Measurements from ENCODE around the gene ATP8A1. TPM values are rescaled to one million over a fixed set of nuclear protein-coding genes. Genes with fewer than 3 reads are reported as not detected.

ATP8A1 gene
- total and polyA plus RNA-seq, 2 of the 8 experiments (the other 6 are each of a cell fraction or from before 2014, with no cell fraction given): 3.7 to 14.9 TPM

DNA sequence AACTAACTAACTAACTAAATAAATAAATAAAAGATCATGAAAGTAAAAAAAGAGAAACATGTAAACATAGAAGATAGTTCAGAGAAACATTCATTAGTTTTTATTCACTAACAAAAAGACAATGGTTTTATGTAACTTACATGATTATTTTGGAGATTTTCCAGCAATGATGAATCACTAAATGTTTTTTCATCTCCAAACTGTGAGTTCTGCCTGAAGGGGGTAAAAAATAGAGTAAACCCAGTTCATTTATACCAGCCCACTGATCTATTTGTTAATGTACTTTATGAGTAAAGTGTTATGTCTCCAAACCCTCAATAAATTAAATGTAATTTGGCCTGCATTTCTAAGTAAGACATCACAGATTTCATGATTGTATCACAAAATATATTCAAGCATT is 101.1 kb downstream of the ATP8A1 start:
- H3K23ac ChIP-seq (ENCODE audit: insufficient read length): no peak overlapping the region
- H4K20me1 ChIP-seq (replicated peaks in 1 of 2; ENCODE audit: control insufficient read depth in 1 of 2, insufficient read depth in 2 of 2, low read length in 2 of 2): no peaks in the 10 kb centered on the region
- no peak overlapping the region for H3K4ac ChIP-seq (replicated peaks; ENCODE audit: insufficient read length, low read depth, low read length)
- H4K8ac ChIP-seq (ENCODE audit: extremely low read depth, insufficient read depth, low read length): no peak overlapping the region
- no peak overlapping the region for H2BK5ac ChIP-seq (ENCODE audit: low read depth, low read length)
- no peaks in the 10 kb centered on the region for H3K36me3 ChIP-seq (ENCODE audit: control insufficient read depth in 2 of 4, insufficient read depth in 4 of 4, low read length in 3 of 4)
- no peak overlapping the region for H3K4me3 ChIP-seq (ENCODE audit: extremely low read depth in 1 of 4, insufficient read depth in 2 of 4, low read depth in 3 of 4, low read length in 4 of 4)
- no peak overlapping the region for H3K56ac ChIP-seq (replicated peaks; ENCODE audit: insufficient read length, low read depth, low read length)
- no peak overlapping the region for H2BK120ac ChIP-seq (replicated peaks; ENCODE audit: low read depth, low read length)
- no peak overlapping the region for H2BK12ac ChIP-seq (ENCODE audit: low read depth, low read length)
- POLR2A ChIA-PET (ENCODE audit: partially characterized antibody): no interaction called here
- H2BK20ac ChIP-seq (ENCODE audit: low read length): no peak overlapping the region
- no peak overlapping the region for H2AK5ac ChIP-seq (ENCODE audit: low read depth, low read length)
- H4K5ac ChIP-seq (ENCODE audit: insufficient read length, low read depth, low read length): no peak overlapping the region
- H2BK15ac ChIP-seq (ENCODE audit: low read length): no peak overlapping the region
- H4K91ac ChIP-seq (replicated peaks; ENCODE audit: insufficient read length, low read length): no peak overlapping the region
- H3K14ac ChIP-seq (ENCODE audit: insufficient read length): no peak overlapping the region
- H3K79me1 ChIP-seq (ENCODE audit: low read depth, low read length): no peaks in the 10 kb centered on the region
- H2AFZ ChIP-seq (ENCODE audit: low read length): no peak overlapping the region
- H3K9ac ChIP-seq (replicated peaks in 1 of 4; ENCODE audit: extremely low read depth in 1 of 4, low read depth in 3 of 4, low read length in 3 of 4): no peak overlapping the region
- TF ChIP-seq SUZ12 (IDR thresholded peaks at IDR 0.05; ENCODE audit: low read length) (no peak), FOSL1 (IDR thresholded peaks at IDR 0.05; ENCODE audit: insufficient read depth, low read depth, low read length) (no peak), EGR1 (IDR thresholded peaks at IDR 0.05; ENCODE audit: borderline replicate concordance, low read depth, low read length) (no peak), CHD1 (IDR thresholded peaks at IDR 0.05; ENCODE audit: low read depth, low read length) (no peak), HDAC2 (IDR thresholded peaks at IDR 0.05; ENCODE audit: borderline replicate concordance in 1 of 2, low read depth in 2 of 2, low read length in 2 of 2) (no peak), E2F6 (IDR thresholded peaks at IDR 0.05) (no peak), TBP (IDR thresholded peaks at IDR 0.05; ENCODE audit: low read depth, low read length) (no peak), CBX8 (IDR thresholded peaks at IDR 0.05; ENCODE audit: borderline replicate concordance, low read depth, low read length) (no peak), CTBP2 (IDR thresholded peaks at IDR 0.05; ENCODE audit: borderline replicate concordance, insufficient read depth, insufficient read length, low read length) (no peak), MAFK (IDR thresholded peaks at IDR 0.05; ENCODE audit: low read depth, low read length) (no peak), SRF (IDR thresholded peaks at IDR 0.05; ENCODE audit: low read depth, low read length) (no peak), BRCA1 (IDR thresholded peaks at IDR 0.05; ENCODE audit: low read depth, low read length) (no peak)
- no peak overlapping the region for H3K18ac ChIP-seq (ENCODE audit: extremely low read depth, low read length)
- H3K9me3 ChIP-seq (ENCODE audit: insufficient read depth in 2 of 2, low read depth in 1 of 2, low read length in 1 of 2): no peaks in the 10 kb centered on the region
- H3K27me3 ChIP-seq (replicated peaks in 1 of 4; ENCODE audit: control insufficient read depth in 3 of 4, extremely low read depth in 1 of 4, insufficient read depth in 3 of 4, low read length in 3 of 4): no peaks in the 10 kb centered on the region
- FAIRE-seq: no peak
- H3K79me2 ChIP-seq (ENCODE audit: control insufficient read depth in 1 of 2, insufficient read depth in 2 of 2, low read length in 2 of 2): no peaks in the 10 kb centered on the region
- H3K27ac ChIP-seq (ENCODE audit: low read depth, low read length): no peak overlapping the region
- CTCF ChIA-PET (ENCODE audit: partially characterized antibody): interaction anchor here (0.7 kb wide), 1 partner anchor 10 kb away, joined by 4 read pairs; no protein-coding TSS in a partner anchor
- H3K4me2 ChIP-seq (ENCODE audit: insufficient read depth in 1 of 2, low read depth in 2 of 2, low read length in 2 of 2): no peak overlapping the region
- no peak for DNase-seq (ENCODE audit: low read depth in 1 of 2, low spot score in 2 of 2)
- H3K4me1 ChIP-seq (replicated peaks in 1 of 4; ENCODE audit: control insufficient read depth in 3 of 4, insufficient read depth in 4 of 4, low read length in 3 of 4): no peaks in the 10 kb centered on the region
- no peaks in the 10 kb centered on the region for H3K23me2 ChIP-seq (ENCODE audit: low read depth, low read length)
